CD4-positive, alpha-beta T cell treated with Interleukin-10 for 1 hour (primary cell): Measurements from ENCODE around the gene AHSA1.
"Not testable (repeated sequence)": the region's sequence is repeated elsewhere in the genome, so short reads cannot be mapped to it uniquely, and the experiment has no call there.

Experiments used
- DNase-seq: peaks from one replicate; pipeline ENCODE4 v3.0.0-alpha.2; 2020

AHSA1 gene

GRCh38 chr14:77457522-77458248, at the start of gene AHSA1, which contains the start of gene VIPAS39:
Gene AHSA1, plus strand, starts transcription at chr14:77458093. Its CDS starts 97 bp downstream, at chr14:77458190.
Gene VIPAS39, minus strand, starts transcription at chr14:77457601. Its CDS starts 3,499 bp downstream, at chr14:77454102.
- DNase-seq, result peak; percentile 96

- no peak for DNase-seq
These were observed 48.8 kb upstream of the AHSA1 start for GRCh38 chr14:77409131-77409533.

- DNase-seq, result not testable (repeated sequence)
These were observed 42.4 kb upstream of the AHSA1 start for GRCh38 chr14:77415403-77416030.

GRCh38 chr14:77416098-77416497, 41.8 kb upstream of the AHSA1 start:
- not testable (repeated sequence) for DNase-seq

- DNase-seq, result no peak
These were observed 41.1 kb upstream of the AHSA1 start for GRCh38 chr14:77416836-77417235.

- no peak for DNase-seq
These were observed 36.7 kb upstream of the AHSA1 start for GRCh38 chr14:77421201-77421600.

GRCh38 chr14:77423423-77423822, 34.5 kb upstream of the AHSA1 start, which contains the start of gene NOXRED1:
Gene NOXRED1, minus strand, starts transcription at chr14:77423523. Its CDS starts 634 bp downstream, at chr14:77422889.
- no peak for DNase-seq

- no peak for DNase-seq
These were observed 33.0 kb upstream of the AHSA1 start for GRCh38 chr14:77424862-77425261.

- no peak for DNase-seq
These were observed 31.5 kb upstream of the AHSA1 start for GRCh38 chr14:77426396-77426795.

- DNase-seq, result no peak
These were observed 21.9 kb upstream of the AHSA1 start for GRCh38 chr14:77436042-77436441.

- no peak for DNase-seq
These were observed 19.3 kb upstream of the AHSA1 start for GRCh38 chr14:77438596-77438995.

- no peak for DNase-seq
These were observed 18.0 kb upstream of the AHSA1 start for GRCh38 chr14:77439861-77440260.

- DNase-seq, result no peak
These were observed 15.7 kb upstream of the AHSA1 start for GRCh38 chr14:77442196-77442595.

GRCh38 chr14:77455966-77456640, 1.8 kb upstream of the AHSA1 start:
- DNase-seq, result no peak

- DNase-seq, result no peak
These were observed 775 bp upstream of the AHSA1 start for GRCh38 chr14:77457115-77457521.

GRCh38 chr14:77458249-77458950, 507 bp downstream of the AHSA1 start:
- DNase-seq, result peak; percentile 37

GRCh38 chr14:77459072-77459723, 1.3 kb downstream of the AHSA1 start:
- DNase-seq, result peak; percentile 70

- no peak for DNase-seq
These were observed 9.9 kb downstream of the AHSA1 start for GRCh38 chr14:77467801-77468200.

- no peak for DNase-seq
These were observed 11.2 kb downstream of the AHSA1 start for GRCh38 chr14:77469067-77469505.

- DNase-seq, result no peak
These were observed 11.6 kb downstream of the AHSA1 start for GRCh38 chr14:77469539-77469938.

- no peak for DNase-seq
These were observed 12.5 kb downstream of the AHSA1 start for GRCh38 chr14:77470224-77470870.

GRCh38 chr14:77473921-77474320, 16.0 kb downstream of the AHSA1 start:
- no peak for DNase-seq
